Motor neuron (in vitro differentiated cells): Measurements from ENCODE around the gene AP1G2. TPM values are rescaled to one million over a fixed set of nuclear protein-coding genes. Genes with fewer than 3 reads are reported as not detected.
"Not testable (repeated sequence)": the region's sequence is repeated elsewhere in the genome, so short reads cannot be mapped to it uniquely, and the experiment has no call there.

Source experiments
- ATAC-seq, 8 experiments: fragments of 200-7000 bp; cut with Tn5 transposase; replicated peaks in 6 of 8; 2 replicates each; pipeline ENCODE4 v1.8.0; 2021; ENCODE audit warnings: mild to moderate bottlenecking in 8 of 8, moderate library complexity in 8 of 8
- H3K27ac ChIP-seq, 2 donors: fragments of 250-450 bp; sonication (Bioruptor Pico); 2 replicates each; pipeline ENCODE4 v1.9.0; 2021; ENCODE audit warnings: antibody characterized with exemption in 2 of 2, mild to moderate bottlenecking in 2 of 2, moderate library complexity in 1 of 2
- H3K4me1 ChIP-seq, 2 donors: fragments of 250-450 bp; sonication (Bioruptor Pico); replicated peaks in 1 of 2; 2 replicates each; pipeline ENCODE4 v1.6.1; 2021; ENCODE audit warnings: antibody characterized with exemption in 2 of 2, mild to moderate bottlenecking in 2 of 2, moderate library complexity in 1 of 2
- H3K4me3 ChIP-seq, 5 donors: fragments of 250-450 bp; sonication (Bioruptor Pico); 2 replicates each; pipeline ENCODE4 v1.9.0; 2021; ENCODE audit warnings: antibody characterized with exemption in 5 of 5, mild to moderate bottlenecking in 5 of 5, moderate library complexity in 4 of 5
- WGBS, 10 experiments: fragments of 450-650 bp; shearing (Covaris generic); methylation state at CpG; one replicate each; pipeline ENCODE4 v1.0.0; 2022; 5-methylcytosine and 5-hydroxymethylcytosine counted together
- in situ Hi-C, 9 experiments: fragments of 400-800 bp; cut with MboI; loops; one replicate each; pipeline ENCODE4 v1.15.0; 2021; ENCODE audit warnings: low sequenced_read_pairs in 9 of 9, low pct_unique_long_range_greater_than_20kb in 2 of 9; ENCODE audit not compliant: unreplicated experiment in 9 of 9
- total RNA-seq, 8 experiments: library from RNA; unstranded; fragments of 300-600 nt; gene quantifications; 2 replicates each; pipeline versions ENCODE4 v1.2.3 to v1.2.4, GENCODE V29; 2022

The AP1G2 gene, protein sequence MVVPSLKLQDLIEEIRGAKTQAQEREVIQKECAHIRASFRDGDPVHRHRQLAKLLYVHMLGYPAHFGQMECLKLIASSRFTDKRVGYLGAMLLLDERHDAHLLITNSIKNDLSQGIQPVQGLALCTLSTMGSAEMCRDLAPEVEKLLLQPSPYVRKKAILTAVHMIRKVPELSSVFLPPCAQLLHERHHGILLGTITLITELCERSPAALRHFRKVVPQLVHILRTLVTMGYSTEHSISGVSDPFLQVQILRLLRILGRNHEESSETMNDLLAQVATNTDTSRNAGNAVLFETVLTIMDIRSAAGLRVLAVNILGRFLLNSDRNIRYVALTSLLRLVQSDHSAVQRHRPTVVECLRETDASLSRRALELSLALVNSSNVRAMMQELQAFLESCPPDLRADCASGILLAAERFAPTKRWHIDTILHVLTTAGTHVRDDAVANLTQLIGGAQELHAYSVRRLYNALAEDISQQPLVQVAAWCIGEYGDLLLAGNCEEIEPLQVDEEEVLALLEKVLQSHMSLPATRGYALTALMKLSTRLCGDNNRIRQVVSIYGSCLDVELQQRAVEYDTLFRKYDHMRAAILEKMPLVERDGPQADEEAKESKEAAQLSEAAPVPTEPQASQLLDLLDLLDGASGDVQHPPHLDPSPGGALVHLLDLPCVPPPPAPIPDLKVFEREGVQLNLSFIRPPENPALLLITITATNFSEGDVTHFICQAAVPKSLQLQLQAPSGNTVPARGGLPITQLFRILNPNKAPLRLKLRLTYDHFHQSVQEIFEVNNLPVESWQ
- 100 to 1,000 TPM in 1 of 8 experiments, 10 to 100 TPM in 6, 1 to 10 TPM in 1; 7.5 to 125 (median 25.5) TPM for total RNA-seq

DNA sequence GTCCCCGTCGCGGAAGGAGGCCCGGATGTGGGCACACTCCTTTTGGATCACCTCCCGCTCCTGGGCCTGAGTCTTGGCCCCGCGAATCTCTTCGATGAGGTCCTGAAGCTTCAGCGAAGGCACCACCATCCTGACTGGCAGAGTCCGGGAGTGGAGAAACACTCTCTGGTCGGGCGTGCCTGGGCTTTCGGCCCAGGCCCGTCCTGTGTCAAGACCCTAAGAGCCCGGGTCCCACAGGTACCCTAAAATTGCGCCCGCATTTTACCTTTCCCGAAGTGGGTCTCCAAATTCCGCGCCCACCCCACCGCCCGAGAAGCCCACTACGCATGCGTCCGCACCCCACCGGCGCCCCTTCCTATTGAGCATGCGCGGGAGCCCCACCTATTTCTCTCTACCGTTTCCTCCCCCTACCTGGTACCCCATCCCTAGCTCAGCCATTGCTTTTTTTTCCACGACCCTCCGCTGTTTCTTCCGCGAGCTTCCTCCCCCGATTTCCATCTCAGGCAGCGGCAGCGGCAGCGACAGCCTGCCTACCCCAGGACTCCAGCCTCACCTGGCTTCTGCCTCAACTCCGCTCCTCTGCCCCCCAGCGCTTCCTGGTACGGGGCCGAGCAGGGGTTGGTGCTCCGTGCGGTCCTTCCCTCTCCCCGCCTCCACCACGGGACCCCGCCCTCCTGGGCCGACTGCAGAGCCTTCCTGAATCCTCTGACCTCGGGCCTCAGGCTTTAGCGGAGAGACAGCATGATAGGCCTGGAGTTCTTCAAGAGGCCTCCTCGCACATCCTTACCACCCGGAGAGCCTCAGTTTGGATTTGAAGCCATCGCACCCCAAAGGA, at the start of gene AP1G2:
TSS of gene AP1G2 (minus strand) at position 606 of the 835 bp plus-strand sequence. CDS start at position 129, 477 bp downstream.
- ATAC-seq, result peak; percentile 61 to 84 (median 73)
- in situ Hi-C loops, result loop anchor here in 7 of 9 experiments (10.0 to 25.0 kb wide), 3 partner anchors 83 to 255 kb away; partner anchors contain the start of genes BCL2L2 (in 4 of the 7), PABPN1 (in 4 of the 7) and PPP1R3E (in 4 of the 7)
- WGBS, 10 experiments, result 0 to 28% (median 1%) methylated on average over 1 to 22 of the region's 53 CpGs; no CpG with 5 or more reads in 2 of the 10 experiments
- H3K4me3 ChIP-seq, result peak within 1 kb of the TSS; percentile 39 to 84 (median 56)
- H3K27ac ChIP-seq, result peak within 1 kb of the TSS; percentile 69 to 75
- H3K4me1 ChIP-seq, result peaks cover 32 to 35% of the 10 kb centered on the region in 2 donors

DNA sequence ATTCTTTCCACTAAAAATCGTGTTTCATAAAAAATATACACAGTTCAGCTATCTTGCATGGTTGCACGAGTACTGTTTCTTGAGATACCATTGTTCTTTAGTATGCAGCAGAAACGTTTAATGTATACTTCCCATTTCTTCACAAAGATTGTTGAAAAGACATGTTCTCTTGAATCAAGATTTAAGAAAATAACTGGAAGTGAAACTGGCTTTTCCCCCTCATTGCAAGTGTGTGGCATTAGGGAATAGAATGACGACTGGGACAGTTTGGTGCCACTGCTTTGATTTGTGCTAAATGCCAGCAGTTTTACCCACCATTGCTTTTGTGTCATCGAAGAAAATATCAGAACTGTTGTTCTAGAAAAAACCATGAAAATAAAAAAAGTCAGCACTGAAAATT, 48.3 kb upstream of the AP1G2 start:
- no peaks in the 10 kb centered on the region for H3K4me1 ChIP-seq
- no peak overlapping the region for H3K27ac ChIP-seq
- no peak overlapping the region for H3K4me3 ChIP-seq
- in situ Hi-C loops, result no loop called here
- WGBS, 10 experiments, result 8 to 81% (median 54%) methylated on average over 1 to 5 of the region's 5 CpGs
- ATAC-seq, result no peak

DNA sequence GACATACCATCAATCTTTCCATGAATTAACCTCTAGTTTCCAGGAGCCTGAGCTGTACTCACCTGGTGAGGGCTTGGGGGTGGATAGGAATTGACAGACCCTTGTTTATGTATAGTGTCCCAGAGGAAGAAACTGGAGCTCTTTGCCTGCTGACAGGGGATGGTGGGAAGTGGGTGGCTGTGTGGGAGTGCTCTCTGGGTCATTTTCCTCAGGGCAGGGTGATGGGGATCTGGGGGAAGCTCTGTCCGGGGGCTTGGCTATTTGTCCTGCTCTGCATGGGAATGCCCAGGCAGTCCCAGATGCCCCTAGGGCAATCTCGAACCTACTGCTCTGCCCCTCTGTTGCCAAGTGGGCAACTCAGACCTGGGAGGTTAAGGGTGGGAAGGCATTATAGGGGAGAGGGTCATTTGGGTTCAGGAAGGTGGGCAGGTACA, 46.8 kb upstream of the AP1G2 start:
- Histone ChIP-seq H3K27ac (no peak overlapping the region), H3K4me1 (no peaks in the 10 kb centered on the region), H3K4me3 (no peak overlapping the region)
- in situ Hi-C loops, result no loop called here
- WGBS, 10 experiments, result no CpG with 5 or more reads among the region's 2 CpGs
- ATAC-seq, result no peak

DNA sequence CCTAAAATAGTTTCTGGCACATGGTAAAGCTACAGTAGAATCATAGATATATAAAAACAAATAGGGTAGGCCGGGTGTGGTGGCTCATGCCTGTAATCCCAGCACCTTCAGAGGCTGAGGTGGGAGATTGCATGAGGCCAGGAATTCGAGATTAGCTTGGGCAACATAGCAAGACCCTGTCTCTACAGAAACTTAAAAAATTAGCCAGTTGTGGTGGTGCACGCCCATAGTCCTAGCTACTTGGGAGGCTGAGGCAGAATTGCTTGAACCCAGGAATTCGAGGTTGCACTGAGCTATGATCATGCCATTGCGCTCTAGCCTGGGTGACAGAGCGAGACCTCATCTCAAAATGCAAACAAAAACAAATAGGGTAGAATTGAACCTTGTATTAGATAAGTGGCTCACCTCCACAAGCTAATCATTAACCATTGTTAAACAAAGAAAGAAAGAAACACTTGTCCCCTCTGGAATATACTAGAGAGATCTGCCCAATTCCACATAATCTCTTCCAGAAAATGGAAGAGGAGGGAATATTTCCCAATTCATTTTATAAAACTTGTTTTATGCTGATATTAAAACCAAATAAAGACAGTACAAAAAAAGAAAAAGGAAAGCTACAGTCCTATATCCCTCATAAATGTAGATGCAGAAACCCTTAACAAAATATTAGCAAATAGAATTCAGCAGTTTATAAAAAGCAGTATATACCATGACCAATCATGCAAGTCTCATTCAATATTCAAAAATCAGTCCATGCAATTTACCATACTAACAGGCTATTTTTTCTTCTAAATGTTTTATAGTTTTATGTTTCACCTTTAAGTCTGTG, 45.9 kb upstream of the AP1G2 start:
- H3K27ac ChIP-seq, result no peak overlapping the region
- H3K4me3 ChIP-seq, result no peak overlapping the region
- 40 to 82% (median 61%) methylated on average over 1 to 6 of the region's 6 CpGs for WGBS, 10 experiments
- no peaks in the 10 kb centered on the region for H3K4me1 ChIP-seq
- ATAC-seq, result no peak
- in situ Hi-C loops, result no loop called here

DNA sequence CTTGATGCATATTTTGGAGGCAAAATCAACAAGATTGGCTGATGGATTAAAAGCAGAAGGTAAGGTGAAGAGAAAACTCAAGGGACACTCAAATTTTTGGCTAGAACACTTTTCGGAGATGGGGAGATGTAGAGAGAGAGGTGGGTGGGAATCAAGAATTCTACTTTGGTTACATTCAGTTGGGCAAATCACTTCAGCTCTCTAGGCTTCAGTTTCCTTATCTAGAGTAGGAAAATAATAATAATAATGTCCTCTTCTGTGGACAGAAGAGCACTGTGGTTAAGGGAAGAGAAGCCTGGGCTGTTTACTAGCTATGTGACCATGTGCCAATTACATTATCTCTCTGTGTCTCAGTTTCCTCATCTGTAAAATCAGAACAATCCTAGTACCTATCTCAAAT, 45.2 kb upstream of the AP1G2 start:
- in situ Hi-C loops, result no loop called here
- no peak overlapping the region for H3K4me3 ChIP-seq
- no peaks in the 10 kb centered on the region for H3K4me1 ChIP-seq
- 9 to 100% (median 74%) methylated on average over 1 of the region's 1 CpG; no CpG with 5 or more reads in 4 of the 10 experiments for WGBS, 10 experiments
- no peak overlapping the region for H3K27ac ChIP-seq
- no peak for ATAC-seq

DNA sequence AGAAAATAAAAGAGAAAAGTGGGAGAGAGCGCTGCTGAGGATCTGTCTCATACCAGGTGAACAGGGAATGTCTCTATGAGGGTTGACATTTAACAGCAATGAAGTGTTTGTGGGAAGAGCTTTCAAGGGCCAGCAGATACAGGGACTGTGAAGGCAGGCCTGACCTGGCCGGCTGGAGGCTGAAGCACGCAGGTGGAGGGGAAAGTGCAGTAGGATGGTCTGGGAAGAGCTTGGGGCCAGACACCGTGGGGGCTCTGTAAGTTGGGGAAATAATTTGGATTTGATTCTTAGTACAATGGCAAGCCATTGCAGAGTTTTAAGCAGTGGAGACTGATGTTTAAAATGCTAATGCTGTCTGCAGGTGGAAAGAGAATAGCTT, 44.8 kb upstream of the AP1G2 start:
- H3K4me1 ChIP-seq, result no peaks in the 10 kb centered on the region
- in situ Hi-C loops, result no loop called here
- ATAC-seq, result no peak
- 25 to 100% (median 43%) methylated on average over 1 to 4 of the region's 4 CpGs; no CpG with 5 or more reads in 3 of the 10 experiments for WGBS, 10 experiments
- no peak overlapping the region for H3K27ac ChIP-seq
- no peak overlapping the region for H3K4me3 ChIP-seq

DNA sequence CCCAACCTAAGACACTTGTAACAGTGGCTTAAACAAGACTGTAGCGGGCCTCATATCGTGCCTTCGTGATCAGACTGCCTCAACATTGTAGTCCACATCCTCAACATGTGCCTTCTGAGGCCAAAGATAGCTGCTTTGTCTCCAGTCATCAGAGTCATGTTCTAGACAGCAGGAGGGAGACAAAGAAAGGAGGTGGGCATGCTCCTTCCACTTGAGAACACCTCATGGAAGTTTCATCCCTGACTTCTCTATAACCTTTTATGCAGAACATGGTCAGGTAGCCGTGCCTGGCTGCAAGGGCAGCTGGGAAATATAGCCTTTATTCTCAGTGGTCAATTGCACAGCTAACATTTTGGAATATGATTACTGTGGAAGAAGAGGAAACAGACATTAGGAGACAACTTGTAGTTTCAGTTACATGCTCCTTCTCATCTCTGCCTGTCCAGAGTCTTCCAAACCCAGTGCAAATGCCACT, 43.3 kb upstream of the AP1G2 start:
- Histone ChIP-seq H3K27ac (no peak overlapping the region), H3K4me3 (no peak overlapping the region), H3K4me1 (no peaks in the 10 kb centered on the region)
- no peak for ATAC-seq
- in situ Hi-C loops, result no loop called here
- WGBS, 10 experiments, result 0 to 80% (median 54%) methylated on average over 1 to 4 of the region's 4 CpGs; no CpG with 5 or more reads in 4 of the 10 experiments

DNA sequence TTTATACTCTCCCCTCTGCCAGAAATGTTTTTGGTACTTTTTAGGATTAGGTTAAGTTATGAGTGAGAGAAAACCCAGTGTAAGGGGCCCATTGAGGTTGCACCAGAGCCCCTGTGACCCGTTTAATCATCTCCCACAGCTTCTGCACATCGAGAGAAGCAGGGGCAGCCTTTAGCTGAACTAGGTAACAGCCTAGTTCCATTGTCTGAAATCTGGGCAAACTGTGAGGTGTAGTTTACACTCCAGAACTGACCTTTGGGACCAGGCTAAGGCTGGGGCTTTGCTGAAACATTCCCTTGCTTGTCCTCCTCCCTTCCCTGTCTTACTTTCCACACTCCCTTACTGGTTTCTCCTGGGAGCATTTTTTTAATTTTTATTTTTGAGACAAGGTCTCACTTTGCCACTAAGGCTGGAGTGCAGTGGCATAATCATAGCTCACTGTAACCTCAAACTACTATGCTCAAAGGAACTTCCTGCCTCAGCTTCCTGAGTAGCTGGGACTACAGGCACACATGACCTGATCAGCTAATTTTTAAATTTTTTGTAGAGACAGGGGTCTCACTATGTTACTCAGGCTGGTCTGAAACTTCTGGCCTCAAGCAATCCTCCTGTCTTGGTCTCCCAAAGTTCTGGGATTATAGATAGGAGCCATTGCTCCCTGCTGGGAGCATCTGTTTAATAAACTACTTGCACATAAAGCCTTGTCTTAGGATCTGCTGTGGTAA, 42.7 kb upstream of the AP1G2 start:
- Histone ChIP-seq H3K27ac (no peak overlapping the region), H3K4me3 (no peak overlapping the region), H3K4me1 (no peaks in the 10 kb centered on the region)
- WGBS, 10 experiments, result 0 to 83% (median 23%) methylated on average over 1 to 2 of the region's 2 CpGs; no CpG with 5 or more reads in 4 of the 10 experiments
- ATAC-seq, result no peak
- in situ Hi-C loops, result no loop called here

DNA sequence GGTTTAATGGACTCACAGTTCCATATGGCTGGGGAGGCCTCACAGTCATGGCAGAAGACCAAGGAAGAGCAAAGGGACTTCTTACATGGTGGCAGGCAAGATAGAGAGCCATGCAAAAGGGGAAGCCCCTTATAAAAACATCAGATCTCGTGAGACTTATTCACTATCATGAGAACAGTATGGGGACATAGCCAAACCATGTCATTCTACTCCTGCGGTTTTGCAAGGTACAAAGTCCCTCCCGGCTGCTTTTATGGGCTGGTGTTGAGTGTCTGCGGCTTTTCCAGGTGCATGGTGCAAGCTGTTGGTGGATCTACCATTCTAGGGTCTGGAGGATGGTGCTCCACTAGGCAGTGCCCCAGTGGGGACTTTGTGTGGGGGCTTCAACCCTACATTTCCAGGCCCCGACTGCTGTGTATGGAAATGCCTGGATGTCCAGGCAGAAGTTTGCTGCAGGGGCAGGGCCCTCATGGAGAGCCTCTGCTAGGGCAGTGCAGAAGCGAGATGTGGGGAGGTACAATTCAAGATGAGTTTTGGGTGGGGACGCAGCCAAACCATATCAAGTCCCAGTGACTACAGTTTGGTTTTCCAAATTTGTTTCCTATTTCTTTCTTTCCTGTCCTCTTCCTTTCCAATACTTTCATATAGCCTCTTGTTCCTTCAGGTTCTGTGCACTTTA, 42.0 kb upstream of the AP1G2 start:
- ATAC-seq, H3K27ac ChIP-seq, H3K4me1 ChIP-seq, in situ Hi-C loops, H3K4me3 ChIP-seq: not testable (repeated sequence)
- 29 to 93% (median 67%) methylated on average over 1 to 7 of the region's 7 CpGs; no CpG with 5 or more reads in 3 of the 10 experiments for WGBS, 10 experiments

DNA sequence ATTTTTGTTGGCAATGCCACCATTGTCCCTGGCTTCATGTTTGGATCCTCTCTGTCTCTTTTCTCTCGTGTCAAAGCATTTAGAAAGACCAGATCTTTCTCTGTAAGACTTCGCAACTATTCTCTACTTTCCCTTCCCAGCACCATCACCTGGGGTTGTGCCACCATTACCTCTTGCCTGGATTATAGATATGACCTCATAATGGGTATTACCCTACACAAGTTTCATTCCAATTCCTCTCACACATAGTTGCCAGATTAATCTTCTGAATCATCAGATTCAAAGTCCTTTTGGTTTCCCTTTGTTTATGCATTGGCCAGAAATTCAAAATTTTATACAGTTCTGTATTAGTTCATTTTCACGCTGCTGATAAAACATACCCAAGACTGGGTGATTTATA, 41.4 kb upstream of the AP1G2 start:
- in situ Hi-C loops, result no loop called here
- ATAC-seq, result no peak
- WGBS, 10 experiments, result 17 to 78% (median 42%) methylated on average over 1 to 3 of the region's 3 CpGs
- no peaks in the 10 kb centered on the region for H3K4me1 ChIP-seq
- H3K27ac ChIP-seq, result no peak overlapping the region
- H3K4me3 ChIP-seq, result no peak overlapping the region

DNA sequence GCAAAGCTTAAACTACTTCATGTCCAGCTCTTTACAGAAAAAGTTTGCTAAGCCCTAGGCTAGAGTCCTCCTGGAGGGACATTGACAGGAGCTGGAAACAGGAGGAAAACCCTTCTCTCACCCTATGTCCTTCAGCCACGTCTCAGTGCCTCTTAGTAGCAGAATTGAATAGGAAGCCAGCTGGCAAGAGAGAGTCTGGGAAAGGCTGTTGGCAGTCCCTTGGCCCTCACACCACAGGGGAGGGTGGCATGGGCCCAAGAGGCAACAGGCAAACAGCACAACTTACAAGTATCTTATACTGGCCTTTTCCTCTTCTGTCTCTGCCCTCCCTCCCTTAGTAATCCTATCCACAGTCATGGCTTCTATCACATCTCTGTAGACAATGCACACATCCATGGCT, 40.9 kb upstream of the AP1G2 start:
- Histone ChIP-seq H3K27ac (no peak overlapping the region), H3K4me1 (no peaks in the 10 kb centered on the region), H3K4me3 (no peak overlapping the region)
- ATAC-seq, result no peak
- in situ Hi-C loops, result no loop called here
- 20 to 40% (median 29%) methylated on average over 1 of the region's 1 CpG; no CpG with 5 or more reads in 5 of the 10 experiments for WGBS, 10 experiments
